ENCODE data around the gene EFCAB6. TPM values are rescaled to one million over a fixed set of nuclear protein-coding genes. Genes with fewer than 3 reads are reported as not detected.
"Not testable (repeated sequence)": the region's sequence is repeated elsewhere in the genome, so short reads cannot be mapped to it uniquely, and the experiment has no call there.

EFCAB6 gene
- total and polyA plus RNA-seq, 2 donors (not counting 1 experiment from before 2014, with no cell fraction given), result 0.07 to 0.10 TPM

DNA sequence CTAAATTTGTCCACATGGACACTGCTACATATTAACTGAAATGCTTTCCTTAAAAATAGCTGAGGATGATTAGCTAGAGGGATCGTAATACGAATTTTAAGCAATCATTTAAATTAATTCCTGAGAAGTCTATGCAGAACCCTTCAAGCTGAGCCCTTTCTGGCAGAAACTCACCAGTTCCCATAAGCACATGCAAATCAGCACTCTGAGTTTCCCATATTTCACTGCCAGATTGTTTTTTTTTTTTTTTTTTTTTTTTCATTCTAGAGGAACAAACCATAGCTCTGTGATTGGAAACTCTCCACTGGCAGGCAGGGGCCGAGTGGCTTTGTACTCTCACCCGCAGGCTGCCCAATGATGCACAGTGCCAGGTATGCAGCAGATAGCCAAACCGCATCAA lies 145.6 kb downstream of the EFCAB6 start:
- no peaks in the 10 kb centered on the region for H3K27me3 ChIP-seq (replicated peaks in 1 of 4; ENCODE audit: control extremely low read depth in 1 of 4, control insufficient read depth in 3 of 4, insufficient read depth in 4 of 4, low read length in 3 of 4)
- H3K27me3 Mint-ChIP-seq, result peaks cover 21% of the 10 kb centered on the region
- TF ChIP-seq EZH2 (IDR thresholded peaks at IDR 0.05; ENCODE audit: borderline replicate concordance, insufficient read depth, low read depth, low read length, poor library complexity, severe bottlenecking), result no peak
- TF ChIP-seq, protein P1, sequence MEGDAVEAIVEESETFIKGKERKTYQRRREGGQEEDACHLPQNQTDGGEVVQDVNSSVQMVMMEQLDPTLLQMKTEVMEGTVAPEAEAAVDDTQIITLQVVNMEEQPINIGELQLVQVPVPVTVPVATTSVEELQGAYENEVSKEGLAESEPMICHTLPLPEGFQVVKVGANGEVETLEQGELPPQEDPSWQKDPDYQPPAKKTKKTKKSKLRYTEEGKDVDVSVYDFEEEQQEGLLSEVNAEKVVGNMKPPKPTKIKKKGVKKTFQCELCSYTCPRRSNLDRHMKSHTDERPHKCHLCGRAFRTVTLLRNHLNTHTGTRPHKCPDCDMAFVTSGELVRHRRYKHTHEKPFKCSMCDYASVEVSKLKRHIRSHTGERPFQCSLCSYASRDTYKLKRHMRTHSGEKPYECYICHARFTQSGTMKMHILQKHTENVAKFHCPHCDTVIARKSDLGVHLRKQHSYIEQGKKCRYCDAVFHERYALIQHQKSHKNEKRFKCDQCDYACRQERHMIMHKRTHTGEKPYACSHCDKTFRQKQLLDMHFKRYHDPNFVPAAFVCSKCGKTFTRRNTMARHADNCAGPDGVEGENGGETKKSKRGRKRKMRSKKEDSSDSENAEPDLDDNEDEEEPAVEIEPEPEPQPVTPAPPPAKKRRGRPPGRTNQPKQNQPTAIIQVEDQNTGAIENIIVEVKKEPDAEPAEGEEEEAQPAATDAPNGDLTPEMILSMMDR (IDR thresholded peaks at IDR 0.05), result no peak
- no peak overlapping the region for H3K27ac Mint-ChIP-seq
- H3K4me1 Mint-ChIP-seq, result no peaks in the 10 kb centered on the region
- intact Hi-C loops (cut with micrococcal nuclease), result no loop called here
- no peaks in the 10 kb centered on the region for H3K4me1 ChIP-seq (ENCODE audit: control insufficient read depth in 2 of 2, insufficient read depth in 2 of 2, low read length in 2 of 2)
- H3K79me2 ChIP-seq (ENCODE audit: control insufficient read depth, insufficient read depth, low read length), result no peaks in the 10 kb centered on the region
- no peak overlapping the region for H3K4me3 ChIP-seq (ENCODE audit: control extremely low read depth in 1 of 5, extremely low read depth in 1 of 5, insufficient read depth in 1 of 5, low read depth in 2 of 5, low read length in 4 of 5)
- WGBS (ENCODE audit: insufficient coverage), result 100% methylated on average over 1 of the region's 5 CpGs
- no peak overlapping the region for H3K9ac ChIP-seq (ENCODE audit: low read length)
- no peaks in the 10 kb centered on the region for H3K36me3 ChIP-seq (replicated peaks in 1 of 2; ENCODE audit: control extremely low read depth in 1 of 2, control insufficient read depth in 1 of 2, extremely low read depth in 1 of 2, insufficient read depth in 2 of 2, low read length in 1 of 2)
- H3K4me2 ChIP-seq (replicated peaks; ENCODE audit: low read depth, low read length, poor library complexity, severe bottlenecking), result no peak overlapping the region
- DNase-seq (no peak), ATAC-seq (ENCODE audit: low read depth) (no peak)
- peaks cover 0 to 2% (median 0%) of the 10 kb centered on the region in 3 donors for H3K9me3 ChIP-seq (ENCODE audit: control extremely low read depth in 1 of 3, control insufficient read depth in 2 of 3, insufficient read depth in 1 of 3, low read length in 2 of 3)
- CTCF ChIA-PET, result no interaction called here
- H3K27ac ChIP-seq (ENCODE audit: low read length in 2 of 2), result no peak overlapping the region
- no peaks in the 10 kb centered on the region for H3K9me3 Mint-ChIP-seq (ENCODE audit: insufficient read depth)
- no peaks in the 10 kb centered on the region for H4K20me1 ChIP-seq (ENCODE audit: control insufficient read depth, insufficient read depth, low read length, poor library complexity, severe bottlenecking)
- H3K4me3 Mint-ChIP-seq, result no peak overlapping the region
- POLR2A ChIA-PET, result interaction anchor here (0.7 kb wide), 1 partner anchor 79 kb away, joined by 15 read pairs; no protein-coding TSS in a partner anchor
- H2AFZ ChIP-seq (ENCODE audit: insufficient read depth, low read depth, low read length, poor library complexity, severe bottlenecking), result no peak overlapping the region

DNA sequence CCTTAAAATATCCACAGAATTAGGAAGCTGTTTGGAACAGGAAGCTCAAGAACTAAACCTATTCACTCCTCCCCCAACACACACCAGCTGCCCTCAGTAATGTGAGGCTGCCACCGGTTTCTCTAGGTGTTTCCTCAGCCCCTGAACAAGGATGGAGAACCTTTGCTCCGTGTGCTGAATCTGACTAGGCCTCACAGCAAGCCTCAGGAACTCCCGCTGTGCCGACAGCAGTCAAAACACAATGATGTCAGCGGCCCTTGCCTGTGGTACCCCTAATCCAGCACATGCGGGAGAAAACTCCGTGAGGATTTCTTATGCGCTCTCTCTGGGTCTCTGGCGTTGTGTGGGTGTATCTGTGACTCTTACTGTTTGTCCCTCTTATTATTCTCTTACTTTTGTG lies 153.3 kb downstream of the EFCAB6 start:
- 74% methylated on average over 3 of the region's 9 CpGs for WGBS (ENCODE audit: insufficient coverage)
- CTCF ChIA-PET, result no interaction called here
- no peak overlapping the region for H3K27ac Mint-ChIP-seq

DNA sequence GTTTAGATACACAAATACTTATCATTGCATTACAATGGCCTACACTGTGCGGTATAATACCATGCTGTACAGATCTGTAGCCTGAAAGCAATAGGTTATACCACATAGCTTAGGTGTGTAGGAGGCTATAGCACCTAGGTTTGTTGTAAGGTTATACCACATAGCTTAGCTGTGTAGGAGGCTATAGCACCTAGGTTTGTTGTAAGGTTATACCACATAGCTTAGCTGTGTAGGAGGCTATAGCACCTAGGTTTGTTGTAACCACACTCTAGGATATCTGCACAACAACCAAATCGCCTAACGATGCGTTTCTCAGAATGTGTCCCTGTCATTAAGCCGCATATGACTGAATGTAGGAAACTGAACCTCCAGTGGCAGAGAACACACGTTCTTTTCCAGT lies 155.5 kb downstream of the EFCAB6 start:
- H3K27ac Mint-ChIP-seq; H3K79me2 ChIP-seq (ENCODE audit: control insufficient read depth, insufficient read depth, low read length); H3K4me1 Mint-ChIP-seq; H3K36me3 ChIP-seq (replicated peaks in 1 of 2; ENCODE audit: control extremely low read depth in 1 of 2, control insufficient read depth in 1 of 2, extremely low read depth in 1 of 2, insufficient read depth in 2 of 2, low read length in 1 of 2); ATAC-seq (ENCODE audit: low read depth); H3K9me3 ChIP-seq (ENCODE audit: control extremely low read depth in 1 of 3, control insufficient read depth in 2 of 3, insufficient read depth in 1 of 3, low read length in 2 of 3); DNase-seq; H4K20me1 ChIP-seq (ENCODE audit: control insufficient read depth, insufficient read depth, low read length, poor library complexity, severe bottlenecking); H3K4me2 ChIP-seq (replicated peaks; ENCODE audit: low read depth, low read length, poor library complexity, severe bottlenecking); POLR2A ChIA-PET; H3K27me3 ChIP-seq (replicated peaks in 1 of 4; ENCODE audit: control extremely low read depth in 1 of 4, control insufficient read depth in 3 of 4, insufficient read depth in 4 of 4, low read length in 3 of 4); H3K27ac ChIP-seq (ENCODE audit: low read length in 2 of 2); H3K4me3 ChIP-seq (ENCODE audit: control extremely low read depth in 1 of 5, extremely low read depth in 1 of 5, insufficient read depth in 1 of 5, low read depth in 2 of 5, low read length in 4 of 5); H3K4me1 ChIP-seq (ENCODE audit: control insufficient read depth in 2 of 2, insufficient read depth in 2 of 2, low read length in 2 of 2); H3K9me3 Mint-ChIP-seq (ENCODE audit: insufficient read depth); H3K9ac ChIP-seq (ENCODE audit: low read length); H2AFZ ChIP-seq (ENCODE audit: insufficient read depth, low read depth, low read length, poor library complexity, severe bottlenecking); CTCF ChIA-PET; H3K4me3 Mint-ChIP-seq; intact Hi-C loops (cut with micrococcal nuclease): not testable (repeated sequence)
- 89% methylated on average over 5 of the region's 6 CpGs for WGBS (ENCODE audit: insufficient coverage)
- H3K27me3 Mint-ChIP-seq, result peaks cover 18% of the 10 kb centered on the region

More for the DNA sequence above, 153.3 kb downstream of the EFCAB6 start:
- H3K27ac ChIP-seq (ENCODE audit: low read length in 2 of 2), result no peak overlapping the region
- POLR2A ChIA-PET, result no interaction called here
- H3K4me2 ChIP-seq (replicated peaks; ENCODE audit: low read depth, low read length, poor library complexity, severe bottlenecking), result no peak overlapping the region
- H3K79me2 ChIP-seq (ENCODE audit: control insufficient read depth, insufficient read depth, low read length), result no peaks in the 10 kb centered on the region
- DNase-seq, result no peak
- H3K27me3 Mint-ChIP-seq, result peaks cover 5% of the 10 kb centered on the region
- no peaks in the 10 kb centered on the region for H3K9me3 Mint-ChIP-seq (ENCODE audit: insufficient read depth)
- no peaks in the 10 kb centered on the region for H4K20me1 ChIP-seq (ENCODE audit: control insufficient read depth, insufficient read depth, low read length, poor library complexity, severe bottlenecking)
- no peaks in the 10 kb centered on the region for H3K4me1 ChIP-seq (ENCODE audit: control insufficient read depth in 2 of 2, insufficient read depth in 2 of 2, low read length in 2 of 2)
- no peak overlapping the region for H3K4me3 Mint-ChIP-seq
- intact Hi-C loops (cut with micrococcal nuclease), result no loop called here
- TF ChIP-seq EZH2 (IDR thresholded peaks at IDR 0.05; ENCODE audit: borderline replicate concordance, insufficient read depth, low read depth, low read length, poor library complexity, severe bottlenecking), result no peak
- TF ChIP-seq, protein P1 (IDR thresholded peaks at IDR 0.05), result no peak
- no peaks in the 10 kb centered on the region for H3K36me3 ChIP-seq (replicated peaks in 1 of 2; ENCODE audit: control extremely low read depth in 1 of 2, control insufficient read depth in 1 of 2, extremely low read depth in 1 of 2, insufficient read depth in 2 of 2, low read length in 1 of 2)
- no peak overlapping the region for H3K4me3 ChIP-seq (ENCODE audit: control extremely low read depth in 1 of 5, extremely low read depth in 1 of 5, insufficient read depth in 1 of 5, low read depth in 2 of 5, low read length in 4 of 5)
- H3K9me3 ChIP-seq (ENCODE audit: control extremely low read depth in 1 of 3, control insufficient read depth in 2 of 3, insufficient read depth in 1 of 3, low read length in 2 of 3), result no peaks in the 10 kb centered on the region
- H3K4me1 Mint-ChIP-seq, result no peaks in the 10 kb centered on the region
- no peaks in the 10 kb centered on the region for H3K27me3 ChIP-seq (replicated peaks in 1 of 4; ENCODE audit: control extremely low read depth in 1 of 4, control insufficient read depth in 3 of 4, insufficient read depth in 4 of 4, low read length in 3 of 4)
- no peak for ATAC-seq (ENCODE audit: low read depth)
- H2AFZ ChIP-seq (ENCODE audit: insufficient read depth, low read depth, low read length, poor library complexity, severe bottlenecking), result no peak overlapping the region
- H3K9ac ChIP-seq (ENCODE audit: low read length), result no peak overlapping the region
